SKM-1 treated with dmso at 0.1 percent for 144 hours (cell line): ENCODE measurements around the gene RPL10A.
A peak's percentile ranks its signal among the peaks of the same experiment; 100 is the strongest.

Source experiments
- DNase-seq: peaks from one replicate; lab custom pipeline; 2025; ENCODE audit not compliant: unreplicated experiment; lab: John Stamatoyannopoulos, UW

The RPL10A gene

DNA sequence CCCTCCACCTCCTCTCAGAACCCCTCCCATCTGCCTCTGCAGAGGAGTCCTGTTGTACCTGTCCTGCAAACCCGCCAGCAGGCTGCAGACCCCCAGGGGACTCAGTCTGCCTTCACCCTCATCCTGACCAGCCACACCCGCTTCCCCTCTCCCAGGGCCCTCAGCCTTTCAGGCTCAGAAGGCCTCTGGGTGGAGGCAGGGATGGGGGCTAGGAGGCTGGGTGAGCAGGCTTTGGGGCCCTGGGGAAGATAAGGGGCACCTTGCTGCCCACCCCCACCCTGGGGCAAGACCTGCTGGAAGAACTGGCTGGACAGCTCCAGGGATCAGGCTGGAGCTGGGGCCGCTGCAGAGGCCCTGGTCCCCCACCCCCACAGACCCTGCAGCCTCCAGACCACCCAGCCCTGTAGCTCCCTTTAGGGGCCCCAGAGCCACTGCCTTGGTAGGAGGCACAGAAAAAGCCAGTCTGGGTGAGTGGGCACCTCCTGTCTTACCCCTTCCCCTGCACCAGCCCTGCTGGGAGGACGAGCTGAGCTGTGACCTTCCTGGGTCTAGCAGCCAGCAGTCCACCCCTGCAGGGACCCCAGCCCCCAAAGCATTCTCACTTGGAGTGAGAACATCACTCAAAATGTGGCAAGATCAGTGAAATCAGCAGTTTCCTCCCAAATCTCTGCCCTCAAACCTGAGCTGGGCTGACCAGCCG, 23.5 kb downstream of the RPL10A start:
- DNase-seq, result no peak

DNA sequence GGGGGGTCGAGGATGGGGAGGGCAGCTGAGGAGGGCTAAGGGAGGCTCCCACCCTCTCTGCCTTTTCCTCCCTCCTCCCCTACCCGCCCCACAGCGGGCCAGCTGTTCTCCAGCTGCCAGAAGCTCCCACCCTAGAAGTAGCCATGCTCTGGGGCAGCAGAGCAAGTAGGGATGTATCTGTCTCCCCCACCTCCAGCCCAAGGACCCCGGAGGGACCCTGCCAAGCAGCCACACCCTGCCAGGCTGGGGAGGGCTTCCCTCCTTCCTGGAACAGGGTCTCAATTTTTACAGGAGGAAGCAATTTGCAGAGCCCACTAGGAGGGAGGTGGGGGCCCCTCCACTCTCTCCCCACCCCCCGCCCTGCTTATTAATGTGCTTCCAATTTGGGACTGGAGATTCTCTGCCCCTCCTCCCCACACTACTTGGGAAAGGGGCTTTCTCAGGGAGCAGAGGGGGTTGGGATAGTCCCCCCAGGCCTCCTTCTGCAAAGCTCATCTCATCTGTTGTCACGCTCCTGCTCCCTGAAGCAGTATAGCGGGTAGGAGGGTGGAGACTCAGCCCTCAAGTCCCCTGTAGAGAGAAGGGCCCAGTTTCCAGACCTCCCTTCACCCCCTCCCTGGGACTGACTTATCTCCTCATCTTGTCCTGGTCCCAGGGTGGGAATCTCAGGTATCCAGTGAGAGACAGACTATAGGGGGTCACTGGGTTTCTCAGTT, 24.2 kb downstream of the RPL10A start:
- DNase-seq, result no peak

DNA sequence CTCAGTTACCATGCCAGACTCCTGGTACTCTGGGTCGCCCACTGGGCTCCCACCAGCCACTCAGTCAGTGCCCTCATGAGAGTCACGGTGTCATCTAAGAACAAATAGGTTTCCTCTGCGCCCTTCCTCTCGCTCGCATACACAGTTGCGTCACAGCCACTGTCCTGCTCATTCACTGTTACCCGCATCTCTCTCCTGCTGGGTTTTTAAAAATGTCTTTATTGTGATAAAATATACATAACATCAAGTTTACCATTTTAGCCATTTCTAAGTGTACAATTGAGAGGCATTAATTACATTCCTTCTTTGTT, 24.7 kb downstream of the RPL10A start:
- no peak for DNase-seq

DNA sequence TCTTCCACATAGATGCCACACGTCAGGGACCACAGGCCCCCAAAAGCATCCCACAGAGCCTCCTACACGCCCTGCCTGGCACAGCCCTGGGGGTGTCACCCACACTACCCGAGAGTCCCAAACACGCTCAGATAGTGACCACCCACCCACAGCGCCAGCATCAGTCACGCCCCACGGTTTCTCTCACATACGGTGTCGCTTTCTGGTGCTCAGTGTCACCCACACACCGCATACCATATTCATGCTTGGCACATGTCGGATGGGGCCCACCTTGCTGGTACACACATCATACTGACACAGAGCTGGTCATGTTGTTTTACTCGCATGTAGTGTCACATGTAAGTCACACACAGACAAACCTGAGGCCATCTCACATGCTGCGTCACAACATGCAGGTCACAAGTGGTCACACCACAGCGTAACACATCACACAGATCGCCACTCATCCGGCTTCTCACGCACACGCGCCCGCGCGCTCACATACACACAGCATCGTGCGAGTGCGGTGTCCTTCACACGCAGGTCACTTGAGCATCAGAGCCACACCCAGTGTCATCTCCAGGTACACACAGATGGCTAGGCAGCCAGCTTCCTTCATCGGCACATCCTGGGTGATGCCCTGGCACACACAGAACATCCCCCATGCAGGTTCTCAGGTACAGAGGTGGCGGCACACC, 25.2 kb downstream of the RPL10A start:
- DNase-seq, result no peak

DNA sequence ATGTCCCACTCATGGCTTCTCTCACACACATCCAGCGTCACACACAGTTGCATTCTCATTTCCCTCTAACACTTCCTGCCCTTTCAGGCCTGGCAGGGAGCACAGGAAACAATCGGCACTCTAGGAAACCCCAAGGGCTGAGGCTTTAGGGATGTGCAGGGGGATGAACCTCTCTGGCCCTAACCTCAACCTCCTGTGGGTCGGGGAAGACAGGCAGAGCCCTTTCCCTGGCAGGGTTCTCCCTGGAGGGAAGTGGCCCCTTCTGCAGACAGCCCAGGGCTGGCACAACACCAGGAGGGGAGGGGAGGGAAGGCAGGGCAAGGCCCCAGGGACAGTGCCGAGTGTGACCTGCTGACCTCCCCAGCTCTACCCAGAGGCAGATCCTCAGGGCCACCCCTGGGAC, 26.0 kb downstream of the RPL10A start:
- DNase-seq, result peak; percentile 47

DNA sequence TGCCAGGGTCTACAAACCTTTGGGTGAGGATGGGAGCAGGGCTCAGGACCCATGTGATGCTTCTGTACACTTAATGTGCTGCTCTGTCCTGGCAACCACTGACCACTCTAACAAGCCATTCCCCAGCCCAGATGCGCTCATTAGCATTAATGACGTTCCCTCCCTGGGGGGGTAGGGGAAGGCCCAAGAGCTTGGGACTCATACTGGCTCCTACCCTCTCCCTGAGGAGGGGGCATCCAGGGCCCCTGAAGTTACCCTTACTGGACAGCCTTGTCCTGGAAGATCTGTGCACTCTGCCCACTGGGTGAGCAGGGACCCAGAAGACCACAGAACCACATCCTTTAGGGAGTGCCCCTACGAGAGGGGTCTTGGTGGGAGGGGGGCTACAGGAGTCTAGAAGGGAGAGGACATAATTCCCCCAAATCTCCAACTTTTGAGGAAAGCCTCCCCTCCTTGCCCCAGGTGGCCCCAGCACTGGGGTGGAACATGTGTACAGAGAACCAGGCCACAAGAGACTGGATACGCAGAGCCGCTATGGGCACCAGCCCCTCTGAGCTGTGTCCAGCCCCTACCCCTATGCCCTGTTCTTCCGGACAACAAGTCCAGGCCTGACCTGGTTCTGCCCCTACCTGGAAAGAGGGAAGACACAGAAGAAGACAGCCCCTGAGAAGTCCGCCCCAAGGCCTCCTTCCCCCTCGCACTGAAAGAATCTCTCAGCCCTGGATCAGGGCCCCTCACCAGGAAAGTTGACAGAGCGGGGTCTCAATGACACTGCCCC, 27.2 kb downstream of the RPL10A start:
- no peak for DNase-seq

DNA sequence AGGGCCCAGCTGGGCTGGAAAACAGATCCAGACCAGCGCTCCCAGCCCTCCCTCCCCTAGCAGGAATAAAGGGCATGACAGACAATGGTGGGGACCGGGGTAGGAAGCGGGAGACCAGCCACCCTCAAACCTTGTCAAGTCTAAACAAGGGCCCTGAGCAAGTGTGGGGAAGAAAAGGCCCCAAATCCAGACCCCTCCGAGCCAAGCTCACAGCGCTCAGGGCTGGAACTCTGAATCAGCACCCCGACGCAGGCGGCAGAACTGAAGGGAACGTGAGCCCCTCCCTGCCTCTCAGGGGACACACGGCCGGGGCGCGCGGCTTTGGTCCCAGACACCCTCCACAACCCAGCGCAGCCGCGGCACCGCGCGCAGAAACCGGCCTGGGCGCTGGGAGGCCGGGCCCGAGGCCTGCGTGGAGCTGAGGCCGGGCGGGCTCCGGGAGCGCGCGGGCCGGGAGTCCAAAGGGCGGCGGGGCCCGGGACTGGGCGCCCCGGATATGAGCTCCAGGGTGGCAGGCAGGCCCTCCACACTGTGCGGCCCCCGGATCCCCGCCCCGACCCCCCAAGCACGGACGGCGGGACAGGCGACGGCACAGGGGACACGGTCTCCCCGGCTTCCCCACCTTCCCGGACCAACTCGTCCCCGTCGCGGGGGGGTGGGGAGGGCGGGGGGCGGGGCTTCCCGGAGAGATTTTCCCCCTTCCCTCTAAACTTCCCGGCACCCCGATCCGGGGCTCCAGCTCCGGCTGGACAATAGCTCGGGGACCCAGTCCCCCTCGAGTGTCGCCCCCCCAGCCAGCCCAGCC, 28.0 kb downstream of the RPL10A start:
- no peak for DNase-seq

DNA sequence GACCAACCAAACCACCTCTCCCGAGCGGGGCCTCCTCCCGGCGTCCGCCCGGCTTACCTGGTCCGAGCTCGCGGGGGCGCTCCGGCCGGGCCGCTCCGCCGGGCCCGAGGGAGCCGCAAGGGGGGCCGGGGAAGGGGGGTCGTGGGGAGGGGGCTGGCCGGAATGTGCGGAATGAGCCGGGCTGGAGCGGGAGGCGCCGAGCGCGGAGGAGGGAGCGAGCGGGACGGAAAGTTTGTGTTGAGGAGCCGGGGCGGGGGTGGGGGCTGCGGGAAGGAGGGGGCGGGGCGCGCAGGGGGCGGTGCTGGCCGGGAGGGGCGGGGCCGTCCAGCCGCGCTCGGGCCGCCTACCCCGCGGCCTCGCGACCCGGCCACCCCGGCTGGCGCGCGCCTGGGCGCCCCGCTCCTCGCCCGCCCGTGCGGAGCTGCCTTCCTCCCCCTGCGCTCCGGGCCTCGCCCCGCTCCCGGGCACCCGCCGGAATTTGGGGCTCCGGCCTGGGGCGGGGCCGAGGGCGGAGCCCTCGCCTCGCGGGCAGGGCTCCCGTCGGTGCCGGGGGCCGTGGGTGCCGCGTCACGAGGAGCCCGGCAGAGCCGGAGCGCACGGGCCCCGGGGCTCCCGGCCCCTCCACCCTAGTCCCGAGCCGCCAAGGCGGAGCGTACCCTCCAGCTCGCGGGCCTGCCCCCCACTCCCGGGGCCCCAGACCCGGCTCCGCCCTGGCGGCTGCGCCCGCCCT, 28.8 kb downstream of the RPL10A start, which contains the start of gene TEAD3:
TEAD3 (minus strand) TSS at position 239 of the 730 bp plus-strand sequence.
- peak; percentile 51 for DNase-seq

DNA sequence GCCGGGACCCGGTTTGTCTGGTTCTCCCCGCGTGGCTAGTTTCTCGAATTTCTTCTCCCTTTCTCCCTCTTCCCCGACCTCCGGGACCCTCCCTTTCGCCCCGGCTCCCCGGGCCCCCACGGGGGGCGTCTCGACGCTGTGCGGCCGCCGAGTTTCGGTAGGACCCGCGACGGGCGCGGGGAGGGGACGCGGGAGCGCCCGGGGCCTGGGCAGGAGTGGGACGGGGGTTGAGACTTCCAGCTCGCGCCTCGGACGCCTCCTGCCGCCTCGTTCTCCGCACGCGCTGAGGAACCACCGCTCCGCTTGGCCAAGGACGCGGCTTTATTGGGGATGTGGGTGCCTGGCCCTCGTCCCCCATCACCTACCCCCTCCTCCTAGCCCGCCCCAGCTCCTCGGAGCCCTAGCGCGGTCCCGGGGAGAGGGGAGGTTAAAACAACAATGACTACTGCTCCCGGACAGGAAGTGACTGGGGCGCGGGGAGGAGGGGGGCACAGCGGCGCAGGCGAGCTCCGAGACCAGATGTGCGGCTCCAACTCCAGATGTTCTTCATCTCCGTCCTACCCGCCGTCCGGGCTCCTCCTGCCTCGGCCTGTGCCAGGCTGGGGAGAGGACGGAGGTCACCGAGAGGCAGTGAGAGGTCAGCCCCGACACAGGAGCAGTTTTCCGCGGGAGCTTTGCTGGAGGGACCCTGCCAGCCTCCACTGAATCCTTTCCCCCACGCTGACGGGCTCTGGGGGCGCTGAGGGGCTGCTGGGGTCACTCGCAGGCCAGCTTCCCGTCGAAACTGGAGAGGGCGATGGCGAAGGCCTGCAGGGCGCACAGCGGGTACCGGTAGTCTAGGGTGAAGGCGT, 29.6 kb downstream of the RPL10A start:
- peak; percentile 33 for DNase-seq

DNA sequence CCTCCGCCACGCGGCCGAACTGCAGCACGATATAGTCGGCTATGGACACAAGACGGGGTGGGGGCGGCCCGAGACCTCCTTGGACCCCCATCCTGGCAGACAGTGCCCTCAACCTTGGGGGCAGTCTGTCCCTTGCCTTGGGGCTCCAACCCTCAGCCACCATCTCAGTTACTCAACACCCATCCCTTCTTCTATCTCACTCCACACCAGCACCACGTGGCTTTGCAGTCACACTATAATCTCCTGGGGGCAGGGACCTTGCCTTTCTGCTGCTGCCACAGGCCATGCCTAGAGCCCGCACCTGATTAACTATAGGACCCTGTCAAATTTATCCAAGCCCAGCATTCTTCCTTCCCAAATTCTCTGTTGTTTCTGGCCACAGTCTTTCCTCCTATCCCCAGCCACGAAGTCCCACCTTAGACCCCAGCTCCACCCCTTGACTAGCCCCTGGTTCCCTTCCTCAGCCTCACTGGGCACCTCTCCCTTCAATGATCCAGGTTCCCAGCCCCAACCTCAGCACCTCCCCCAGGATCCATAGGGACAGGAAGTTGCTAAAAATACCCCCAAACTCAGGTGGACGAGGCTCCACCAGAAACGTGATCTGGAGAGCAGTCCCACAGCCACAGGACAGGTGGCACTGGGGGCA, 30.3 kb downstream of the RPL10A start:
- no peak for DNase-seq

DNA sequence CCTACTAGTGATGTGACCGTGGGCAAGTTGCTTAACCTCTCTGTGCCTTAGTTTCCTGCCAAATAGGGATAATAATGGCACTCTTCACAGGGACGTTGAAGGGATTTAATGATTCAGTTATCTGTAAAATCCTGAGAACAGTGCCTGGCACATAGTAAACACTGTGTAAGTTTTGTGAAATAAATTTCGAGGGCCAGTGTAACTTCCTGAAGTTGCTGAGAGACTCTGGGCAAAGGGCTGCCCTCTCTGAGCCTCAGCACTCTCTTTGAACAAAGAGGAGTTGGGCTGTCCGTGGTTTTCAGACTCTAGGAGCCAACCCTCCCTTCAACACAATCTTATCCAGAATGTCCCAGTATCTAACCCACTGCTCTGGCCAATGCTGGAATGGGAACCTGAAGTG, 31.2 kb downstream of the RPL10A start:
- no peak for DNase-seq

DNA sequence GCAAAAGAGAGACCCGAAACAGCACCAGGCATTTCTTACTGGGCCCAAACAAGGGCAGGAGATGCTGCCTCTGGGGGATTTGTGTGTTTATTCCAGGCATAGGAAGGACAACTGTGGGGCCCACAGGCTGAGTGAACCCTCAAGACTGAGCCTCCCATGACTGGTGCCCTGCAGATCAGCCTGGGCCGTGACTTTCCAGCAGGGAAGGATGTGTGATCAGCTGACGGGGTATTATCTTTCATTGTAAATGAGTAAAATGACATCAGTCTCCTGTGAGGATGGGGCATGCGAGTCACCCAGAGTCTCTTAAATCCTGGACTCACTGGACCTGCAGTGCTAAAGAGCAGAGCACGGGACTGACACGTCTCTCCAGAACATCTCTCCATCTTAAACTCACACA, 32.6 kb downstream of the RPL10A start:
- no peak for DNase-seq

DNA sequence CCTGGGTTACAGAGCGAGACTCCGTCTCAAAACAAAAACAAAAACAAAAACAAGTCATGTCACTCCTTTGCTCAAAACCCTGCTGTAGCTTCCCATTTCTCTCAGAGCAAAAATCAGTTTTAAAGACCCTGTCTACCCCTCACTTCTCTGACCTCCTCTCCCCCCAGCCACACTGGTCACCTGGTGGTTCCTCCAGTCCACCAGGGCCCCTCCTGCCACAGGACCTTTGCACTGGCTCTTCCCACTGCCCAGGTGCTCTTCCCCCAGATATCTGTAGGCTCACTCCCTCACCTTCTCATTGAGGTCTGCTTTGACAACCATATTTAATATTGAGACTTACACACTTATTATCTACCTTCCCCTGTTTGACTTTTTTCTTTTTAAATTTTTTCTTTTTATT, 33.6 kb downstream of the RPL10A start:
- no peak for DNase-seq

DNA sequence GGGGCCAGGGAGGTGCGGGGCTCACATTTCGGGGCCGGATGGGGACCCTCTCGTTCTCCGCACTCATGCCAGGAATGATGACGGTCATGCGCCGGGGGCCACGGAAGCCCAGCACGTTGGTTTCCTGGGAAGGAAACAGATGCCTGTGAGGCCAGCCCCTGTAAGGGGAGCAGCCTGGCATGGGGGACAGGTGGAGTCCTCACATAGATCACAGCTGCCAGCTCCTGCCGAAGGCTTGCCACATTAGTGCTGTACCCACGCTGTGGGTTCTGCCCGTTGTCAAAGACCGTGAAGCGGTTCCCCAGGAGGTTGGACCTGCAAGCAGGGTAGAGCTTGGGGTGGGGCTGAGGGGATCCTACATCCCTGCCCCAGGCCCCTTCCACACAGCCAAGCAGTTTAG, 35.3 kb downstream of the RPL10A start:
- DNase-seq, result no peak

DNA sequence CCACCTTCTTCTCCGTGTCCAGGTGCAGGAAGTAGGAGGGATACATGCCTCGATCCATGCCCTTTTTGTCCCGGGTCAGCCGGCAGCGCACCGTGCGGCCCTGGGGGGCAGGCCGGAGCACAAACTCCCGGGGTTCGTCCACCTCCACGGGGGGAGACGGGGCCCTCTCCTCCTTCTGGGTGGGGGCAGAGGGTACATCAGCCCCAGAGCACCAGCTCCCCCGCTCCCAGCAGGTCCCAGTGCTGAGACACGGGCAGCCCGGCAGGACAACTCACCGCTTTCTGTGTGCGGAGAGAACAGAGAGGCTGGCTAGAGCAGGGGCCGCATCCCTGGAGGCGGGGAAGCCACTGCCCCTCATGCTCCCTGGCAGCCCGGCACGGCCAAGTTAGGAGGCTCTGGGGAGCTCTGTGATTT, 37.8 kb downstream of the RPL10A start:
- no peak for DNase-seq

DNA sequence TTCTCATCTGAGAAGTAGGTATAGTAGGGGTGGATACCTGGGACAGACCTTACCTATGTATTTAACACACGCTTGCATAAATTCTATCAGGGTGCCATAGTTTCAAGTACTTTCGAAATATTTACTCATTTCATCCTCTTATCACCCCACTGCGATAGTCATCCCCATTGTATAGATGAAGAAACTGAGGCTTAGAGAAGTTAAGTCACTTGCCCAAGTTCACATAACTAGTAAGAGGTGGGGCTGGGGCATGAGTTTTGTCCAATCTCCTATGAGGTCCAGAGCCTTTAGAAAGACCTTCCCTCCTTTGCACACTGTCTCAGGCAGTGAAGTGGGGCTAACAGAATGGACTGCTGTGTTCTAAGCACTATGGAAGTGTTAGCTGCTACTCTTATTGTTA, 38.3 kb downstream of the RPL10A start:
- no peak for DNase-seq

DNA sequence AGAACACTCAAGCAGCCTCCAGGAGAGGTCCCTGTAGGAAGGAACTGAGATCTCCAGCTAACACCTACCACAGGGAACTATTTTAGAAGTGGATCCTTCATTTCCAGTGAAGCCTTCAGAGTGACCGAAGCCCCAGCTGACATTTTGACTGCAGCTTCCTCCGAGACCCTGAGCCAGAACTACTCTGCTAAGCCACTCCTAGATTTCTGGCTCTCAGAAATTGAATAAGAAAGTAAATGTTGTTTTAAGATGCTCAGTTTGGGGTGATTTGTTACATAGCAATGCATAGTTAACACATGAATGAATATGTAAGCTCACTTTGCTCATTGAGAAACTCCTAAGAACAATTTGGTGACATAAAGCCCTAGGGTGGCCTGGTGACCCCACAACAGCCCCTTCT, 39.0 kb downstream of the RPL10A start:
- DNase-seq, result no peak

DNA sequence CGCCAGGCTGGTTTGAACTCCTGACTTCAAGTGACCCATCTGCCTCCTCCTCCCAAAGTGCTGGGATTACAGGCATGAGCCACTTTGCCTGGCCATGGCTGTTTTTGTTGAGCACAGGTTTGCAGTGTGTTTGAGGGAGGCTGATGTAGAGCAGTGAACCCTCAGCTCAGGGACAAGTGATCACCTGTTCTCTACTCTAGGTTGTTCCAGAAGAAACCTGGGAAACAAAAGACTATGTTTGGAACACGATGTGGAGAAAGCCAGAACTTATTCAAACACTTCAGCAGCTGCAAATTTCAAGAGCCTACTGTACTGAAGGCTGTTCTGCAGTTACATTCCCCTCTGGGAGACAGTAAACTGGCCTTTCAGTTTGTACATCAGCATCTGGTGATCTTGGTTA, 39.8 kb downstream of the RPL10A start:
- no peak for DNase-seq

DNA sequence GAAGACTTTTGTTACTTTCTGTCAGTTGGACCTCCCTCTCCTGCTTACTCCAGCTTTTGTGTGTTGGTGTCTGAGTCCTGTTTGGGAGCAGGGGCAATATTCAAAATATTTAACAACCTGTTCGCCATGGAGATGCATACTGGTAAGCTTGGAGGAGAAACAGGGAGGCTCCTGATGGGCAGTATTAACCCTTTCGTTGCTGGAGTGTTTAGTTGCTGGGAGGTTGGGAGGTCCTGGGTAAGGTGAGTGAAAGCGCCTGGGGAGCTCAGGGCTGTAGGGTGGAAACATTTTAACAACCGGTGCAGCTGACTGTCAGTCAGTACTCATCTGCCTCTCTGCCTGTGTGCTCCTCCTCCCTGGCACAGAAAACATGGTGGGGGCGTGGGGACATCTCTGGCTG, 40.3 kb downstream of the RPL10A start:
- no peak for DNase-seq
